Measurements from ENCODE around the gene GNAI3.

GRCh38 chr1:109632671-109633346 is 84.4 kb downstream of the GNAI3 start:
- TF ChIP-seq CTCF (conservative IDR thresholded peaks at IDR 0.05 in 1 of 2, IDR thresholded peaks at IDR 0.05 in 1 of 2; ENCODE audit: low read depth in 1 of 2, low read length in 2 of 2) (no peak), EZH2 (IDR thresholded peaks at IDR 0.05; ENCODE audit: low read length, missing control alignments) (no peak)
